ENCODE measurements around the gene RREB1.

The RREB1 gene

GRCh38 chr6:7196019-7196402 lies 88.2 kb downstream of the RREB1 start:
- DNase-seq: no peak

GRCh38 chr6:7196685-7197283 lies 89.0 kb downstream of the RREB1 start:
- DNase-seq: no peak

GRCh38 chr6:7197747-7198146 lies 90.0 kb downstream of the RREB1 start:
- no peak for DNase-seq

- no peak for DNase-seq
Measured at GRCh38 chr6:7198833-7199800, 91.4 kb downstream of the RREB1 start.

GRCh38 chr6:7200598-7201443 lies 93.1 kb downstream of the RREB1 start:
- DNase-seq: no peak

GRCh38 chr6:7201444-7201731 lies 93.6 kb downstream of the RREB1 start:
- DNase-seq: no peak

- no peak for DNase-seq
Measured at GRCh38 chr6:7201732-7202541, 94.2 kb downstream of the RREB1 start.

GRCh38 chr6:7202950-7203349 lies 95.2 kb downstream of the RREB1 start:
- no peak for DNase-seq

GRCh38 chr6:7203939-7204338 lies 96.2 kb downstream of the RREB1 start:
- no peak for DNase-seq

- no peak for DNase-seq
Measured at GRCh38 chr6:7204726-7205125, 97.0 kb downstream of the RREB1 start.

- no peak for DNase-seq
Measured at GRCh38 chr6:7207720-7208119, 100.0 kb downstream of the RREB1 start.

- no peak for DNase-seq
Measured at GRCh38 chr6:7213416-7213815, 105.7 kb downstream of the RREB1 start.

GRCh38 chr6:7214468-7214867 lies 106.7 kb downstream of the RREB1 start:
- no peak for DNase-seq

- no peak for DNase-seq
Measured at GRCh38 chr6:7215131-7215530, 107.4 kb downstream of the RREB1 start.

GRCh38 chr6:7215798-7216231 lies 108.1 kb downstream of the RREB1 start:
- no peak for DNase-seq

- DNase-seq: no peak
Measured at GRCh38 chr6:7216941-7217621, 109.3 kb downstream of the RREB1 start.

GRCh38 chr6:7218406-7218988 lies 110.7 kb downstream of the RREB1 start:
- DNase-seq: no peak

- DNase-seq: no peak
Measured at GRCh38 chr6:7219310-7219709, 111.5 kb downstream of the RREB1 start.

GRCh38 chr6:7222197-7222596 lies 114.4 kb downstream of the RREB1 start:
- no peak for DNase-seq

GRCh38 chr6:7224731-7225130 lies 117.0 kb downstream of the RREB1 start:
- DNase-seq: no peak

- no peak for DNase-seq
Measured at GRCh38 chr6:7228662-7229375, 121.1 kb downstream of the RREB1 start.
